ENCODE measurements around the gene NPAS3. TPM values are rescaled to one million over a fixed set of nuclear protein-coding genes. Genes with fewer than 3 reads are reported as not detected.

The NPAS3 gene
- total RNA-seq, 2 donors from 2014 or later = 0.33 to 0.78 TPM

DNA sequence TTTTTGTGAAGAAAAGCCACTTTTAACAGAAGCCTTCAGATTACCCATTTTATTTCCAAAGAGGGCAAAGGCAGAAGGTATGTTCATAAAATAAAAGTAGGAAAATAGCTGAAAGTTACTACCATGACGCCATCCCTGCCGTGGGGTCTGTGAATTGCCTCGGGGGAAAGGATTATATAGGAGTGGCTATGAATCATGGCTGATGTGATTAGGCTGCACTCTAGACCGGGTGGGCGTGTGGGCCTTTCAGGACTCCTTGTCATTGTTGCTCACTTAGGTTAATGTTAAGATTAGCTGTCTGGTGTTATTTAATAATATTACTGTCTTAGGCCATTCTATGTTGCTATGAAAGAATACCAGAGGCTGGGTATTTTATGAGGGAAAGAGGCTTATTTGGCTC is 816.7 kb downstream of the NPAS3 start:
- H3K27me3 ChIP-seq = no peaks in the 10 kb centered on the region
- ATAC-seq = no peak
- TF ChIP-seq POLR2A (IDR thresholded peaks at IDR 0.05) = no peak
- TF ChIP-seq, protein P1, sequence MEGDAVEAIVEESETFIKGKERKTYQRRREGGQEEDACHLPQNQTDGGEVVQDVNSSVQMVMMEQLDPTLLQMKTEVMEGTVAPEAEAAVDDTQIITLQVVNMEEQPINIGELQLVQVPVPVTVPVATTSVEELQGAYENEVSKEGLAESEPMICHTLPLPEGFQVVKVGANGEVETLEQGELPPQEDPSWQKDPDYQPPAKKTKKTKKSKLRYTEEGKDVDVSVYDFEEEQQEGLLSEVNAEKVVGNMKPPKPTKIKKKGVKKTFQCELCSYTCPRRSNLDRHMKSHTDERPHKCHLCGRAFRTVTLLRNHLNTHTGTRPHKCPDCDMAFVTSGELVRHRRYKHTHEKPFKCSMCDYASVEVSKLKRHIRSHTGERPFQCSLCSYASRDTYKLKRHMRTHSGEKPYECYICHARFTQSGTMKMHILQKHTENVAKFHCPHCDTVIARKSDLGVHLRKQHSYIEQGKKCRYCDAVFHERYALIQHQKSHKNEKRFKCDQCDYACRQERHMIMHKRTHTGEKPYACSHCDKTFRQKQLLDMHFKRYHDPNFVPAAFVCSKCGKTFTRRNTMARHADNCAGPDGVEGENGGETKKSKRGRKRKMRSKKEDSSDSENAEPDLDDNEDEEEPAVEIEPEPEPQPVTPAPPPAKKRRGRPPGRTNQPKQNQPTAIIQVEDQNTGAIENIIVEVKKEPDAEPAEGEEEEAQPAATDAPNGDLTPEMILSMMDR (IDR thresholded peaks at IDR 0.05) = no peak
- 86 to 90% methylated on average over 5 of the region's 5 CpGs for WGBS, 2 donors
- no peaks in the 10 kb centered on the region for H3K9me3 ChIP-seq
- DNase-seq = no peak
- no peak overlapping the region for H3K4me3 ChIP-seq
- intact Hi-C loops (cut with DNase I) = no loop called here
- no peaks in the 10 kb centered on the region for H3K4me1 ChIP-seq
- no peak overlapping the region for H3K27ac ChIP-seq
- H3K36me3 ChIP-seq (replicated peaks in 1 of 2; ENCODE audit: insufficient read depth in 1 of 2, low read depth in 2 of 2) = no peaks in the 10 kb centered on the region

DNA sequence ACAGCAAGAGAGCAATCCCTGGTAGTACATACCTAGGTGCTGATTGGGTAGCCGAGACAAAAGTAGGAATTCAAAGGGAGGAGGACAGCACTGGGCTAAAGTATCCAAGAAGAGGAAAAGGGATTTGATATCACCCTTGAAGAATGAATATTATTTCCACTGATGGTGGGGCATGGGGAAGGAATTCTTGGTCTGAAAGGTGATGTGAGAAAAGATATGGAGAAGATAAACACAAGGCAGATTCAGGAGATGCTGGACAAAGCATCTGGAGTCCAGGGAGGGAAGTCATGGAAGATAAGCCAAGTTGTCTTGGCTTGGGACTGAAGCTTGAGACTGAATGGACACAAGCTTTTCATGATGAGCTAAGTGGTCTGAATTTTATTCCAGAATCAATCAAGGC is 818.2 kb downstream of the NPAS3 start:
- TF ChIP-seq, protein P1 (IDR thresholded peaks at IDR 0.05) = no peak
- no peak for TF ChIP-seq POLR2A (IDR thresholded peaks at IDR 0.05)
- intact Hi-C loops (cut with DNase I) = no loop called here
- no peaks in the 10 kb centered on the region for H3K4me1 ChIP-seq
- DNase-seq = no peak
- no peak for ATAC-seq
- H3K27ac ChIP-seq = no peak overlapping the region
- 0 to 90% methylated on average over 1 of the region's 1 CpG for WGBS, 2 donors
- H3K4me3 ChIP-seq = no peak overlapping the region
- H3K27me3 ChIP-seq = no peaks in the 10 kb centered on the region
- no peaks in the 10 kb centered on the region for H3K36me3 ChIP-seq (replicated peaks in 1 of 2; ENCODE audit: insufficient read depth in 1 of 2, low read depth in 2 of 2)
- no peaks in the 10 kb centered on the region for H3K9me3 ChIP-seq

DNA sequence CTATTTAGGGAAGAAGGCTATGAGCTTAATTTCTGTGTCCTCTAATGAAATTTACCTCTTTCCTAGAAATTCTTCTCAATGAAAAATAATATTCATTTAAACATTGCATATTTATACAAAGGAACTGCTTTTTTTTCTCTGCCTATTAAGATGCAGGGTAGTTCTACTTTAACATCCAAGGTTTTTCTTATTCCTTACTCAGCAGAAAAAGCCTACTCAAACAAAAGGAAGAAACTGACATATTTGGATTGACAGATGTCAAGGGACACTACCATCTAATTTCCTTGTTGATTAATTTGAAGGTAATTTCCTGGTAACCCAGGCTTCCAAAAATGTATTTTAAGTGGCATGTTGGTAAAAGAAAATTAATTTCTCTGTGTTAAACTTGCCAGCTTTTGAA is 819.9 kb downstream of the NPAS3 start:
- intact Hi-C loops (cut with DNase I) = no loop called here
- H3K27ac ChIP-seq = no peak overlapping the region

DNA sequence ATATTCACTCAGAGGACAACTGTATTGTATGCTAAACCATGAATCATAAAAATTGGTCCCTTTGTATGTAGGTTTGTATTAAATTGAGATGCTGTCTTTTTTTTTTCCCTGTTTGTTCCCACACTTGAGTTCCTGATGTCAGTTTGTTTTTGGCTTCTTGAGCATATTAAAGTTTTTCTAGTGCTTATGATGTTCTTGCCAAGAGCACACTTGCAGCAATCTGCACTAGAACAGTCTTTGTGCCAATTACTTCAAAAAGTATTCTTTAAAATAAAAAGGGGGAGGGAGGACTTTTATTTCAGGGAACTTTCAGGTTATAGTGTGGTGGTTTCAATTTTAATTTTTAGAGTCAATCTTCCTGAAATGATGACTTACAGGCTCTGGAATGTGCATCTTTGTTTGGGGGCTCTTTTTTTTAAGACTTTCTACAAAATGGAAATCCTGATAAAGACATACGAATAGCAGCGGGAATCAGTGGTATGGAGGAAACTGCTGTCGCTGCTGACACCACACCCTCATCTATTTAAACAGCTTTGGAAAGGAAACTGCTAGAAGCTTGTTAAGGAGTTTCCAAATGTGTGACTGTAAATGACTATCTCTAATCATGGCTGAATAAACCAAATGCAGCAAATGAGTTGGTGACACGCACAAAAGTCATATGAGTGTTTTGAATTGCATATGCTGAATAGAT is 823.6 kb downstream of the NPAS3 start:
- intact Hi-C loops (cut with DNase I) = no loop called here
- DNase-seq (no peak), ATAC-seq (no peak)
- H3K9me3 ChIP-seq = no peaks in the 10 kb centered on the region
- no peak overlapping the region for H3K27ac ChIP-seq
- H3K4me1 ChIP-seq = no peaks in the 10 kb centered on the region
- H3K4me3 ChIP-seq = no peak overlapping the region
- H3K36me3 ChIP-seq (replicated peaks in 1 of 2; ENCODE audit: insufficient read depth in 1 of 2, low read depth in 2 of 2) = no peaks in the 10 kb centered on the region
- 51 to 52% methylated on average over 4 of the region's 4 CpGs for WGBS, 2 donors
- H3K27me3 ChIP-seq = no peaks in the 10 kb centered on the region
- TF ChIP-seq, protein P1 (IDR thresholded peaks at IDR 0.05) = no peak
- TF ChIP-seq POLR2A (IDR thresholded peaks at IDR 0.05) = no peak

More for the DNA sequence above, 819.9 kb downstream of the NPAS3 start:
- Histone ChIP-seq H3K36me3 (replicated peaks in 1 of 2; ENCODE audit: insufficient read depth in 1 of 2, low read depth in 2 of 2) (no peaks in the 10 kb centered on the region), H3K4me1 (no peaks in the 10 kb centered on the region), H3K4me3 (no peak overlapping the region), H3K9me3 (no peaks in the 10 kb centered on the region), H3K27me3 (no peaks in the 10 kb centered on the region)
- DNase-seq (no peak), ATAC-seq (no peak)
- TF ChIP-seq POLR2A (IDR thresholded peaks at IDR 0.05) = no peak
- TF ChIP-seq, protein P1 (IDR thresholded peaks at IDR 0.05) = no peak
